ENCODE results near the gene ALDOB. TPM values are rescaled to one million over a fixed set of nuclear protein-coding genes. Genes with fewer than 3 reads are reported as not detected.

Gene ALDOB
- total RNA-seq, 1 donor from 2014 or later: not detected

GRCh38 chr9:101432740-101433139, 2.8 kb downstream of the ALDOB start:
- no peak for DNase-seq (ENCODE audit: low spot score)
- peaks cover 7% of the 10 kb centered on the region for H3K27me3 Mint-ChIP-seq (ENCODE audit: low read depth)
- H3K36me3 Mint-ChIP-seq (ENCODE audit: low read depth): no peaks in the 10 kb centered on the region
- H3K4me3 Mint-ChIP-seq (ENCODE audit: low read depth): no peak overlapping the region
- no peaks in the 10 kb centered on the region for H3K9me3 Mint-ChIP-seq
- no peak overlapping the region for H3K27ac Mint-ChIP-seq
- H3K4me1 Mint-ChIP-seq (ENCODE audit: low read depth): no peaks in the 10 kb centered on the region
- intact Hi-C loops (cut with micrococcal nuclease): no loop called here

GRCh38 chr9:101432171-101432570, 3.4 kb downstream of the ALDOB start:
- no peaks in the 10 kb centered on the region for H3K4me1 Mint-ChIP-seq (ENCODE audit: low read depth)

DNA sequence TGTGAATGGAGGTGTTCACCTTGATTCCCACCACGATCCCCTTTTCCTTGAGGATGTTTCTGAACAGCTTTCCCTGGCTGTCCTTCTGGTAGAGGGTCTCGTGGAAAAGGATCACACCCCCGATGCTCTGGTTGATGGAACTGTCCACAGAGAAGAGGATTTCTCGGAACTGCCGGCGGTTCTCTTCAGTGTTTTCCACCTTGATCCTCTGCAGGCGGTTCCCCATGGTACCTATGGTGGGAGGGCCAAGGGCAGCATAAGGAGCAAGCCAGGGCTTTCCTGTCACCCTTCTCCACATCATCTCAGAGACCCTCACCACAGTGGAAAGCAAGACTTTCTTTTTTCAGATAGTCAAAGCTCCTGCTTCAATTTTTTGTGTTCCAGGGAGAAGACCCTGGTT, 5.8 kb downstream of the ALDOB start:
- H3K4me1 Mint-ChIP-seq (ENCODE audit: low read depth): no peaks in the 10 kb centered on the region
- no peak overlapping the region for H3K4me3 Mint-ChIP-seq (ENCODE audit: low read depth)
- no peak for DNase-seq (ENCODE audit: low spot score)
- intact Hi-C loops (cut with micrococcal nuclease): no loop called here
- H3K27ac Mint-ChIP-seq: no peak overlapping the region
- no peaks in the 10 kb centered on the region for H3K36me3 Mint-ChIP-seq (ENCODE audit: low read depth)
- no peaks in the 10 kb centered on the region for H3K27me3 Mint-ChIP-seq (ENCODE audit: low read depth)
- no peaks in the 10 kb centered on the region for H3K9me3 Mint-ChIP-seq

More at GRCh38 chr9:101432171-101432570, 3.4 kb downstream of the ALDOB start:
- H3K36me3 Mint-ChIP-seq (ENCODE audit: low read depth): no peaks in the 10 kb centered on the region
- no peaks in the 10 kb centered on the region for H3K9me3 Mint-ChIP-seq
- intact Hi-C loops (cut with micrococcal nuclease): no loop called here
- no peak for DNase-seq (ENCODE audit: low spot score)
- H3K27me3 Mint-ChIP-seq (ENCODE audit: low read depth): peaks cover 7% of the 10 kb centered on the region
- no peak overlapping the region for H3K27ac Mint-ChIP-seq
- no peak overlapping the region for H3K4me3 Mint-ChIP-seq (ENCODE audit: low read depth)

DNA sequence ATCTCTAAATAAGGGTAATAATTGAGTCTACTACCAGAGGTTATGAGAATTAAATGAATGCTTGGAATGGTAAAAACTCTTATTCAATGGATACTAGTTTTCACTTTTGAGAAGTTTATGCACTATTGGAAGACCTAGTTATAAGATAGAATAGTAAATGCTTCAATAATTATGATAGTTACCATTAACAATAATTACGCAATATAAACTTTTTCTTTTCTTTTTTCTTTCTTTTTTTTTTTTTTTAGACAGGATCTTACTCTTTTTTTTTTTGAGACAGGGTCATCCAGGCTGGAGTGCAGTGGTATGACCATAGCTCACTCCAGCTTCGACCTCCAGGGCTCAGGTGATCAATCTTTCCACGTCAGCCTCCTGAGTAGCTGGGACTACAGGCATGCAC, 6.7 kb downstream of the ALDOB start:
- Mint-ChIP-seq H3K27me3 (ENCODE audit: low read depth) (peaks cover 2% of the 10 kb centered on the region), H3K4me1 (ENCODE audit: low read depth) (no peaks in the 10 kb centered on the region)
- DNase-seq (ENCODE audit: low spot score): no peak

GRCh38 chr9:101427957-101428655, 7.5 kb downstream of the ALDOB start:
- no peaks in the 10 kb centered on the region for H3K36me3 Mint-ChIP-seq (ENCODE audit: low read depth)
- H3K4me3 Mint-ChIP-seq (ENCODE audit: low read depth): no peak overlapping the region
- intact Hi-C loops (cut with micrococcal nuclease): no loop called here
- no peak for DNase-seq (ENCODE audit: low spot score)
- H3K4me1 Mint-ChIP-seq (ENCODE audit: low read depth): no peaks in the 10 kb centered on the region
- peaks cover 2% of the 10 kb centered on the region for H3K27me3 Mint-ChIP-seq (ENCODE audit: low read depth)
- H3K27ac Mint-ChIP-seq: no peak overlapping the region
- H3K9me3 Mint-ChIP-seq: peaks cover 8% of the 10 kb centered on the region

More for the DNA sequence above, 6.7 kb downstream of the ALDOB start:
- no peak overlapping the region for H3K27ac Mint-ChIP-seq
- H3K4me3 Mint-ChIP-seq (ENCODE audit: low read depth): no peak overlapping the region
- peaks cover 4% of the 10 kb centered on the region for H3K9me3 Mint-ChIP-seq
- intact Hi-C loops (cut with micrococcal nuclease): no loop called here
- H3K36me3 Mint-ChIP-seq (ENCODE audit: low read depth): no peaks in the 10 kb centered on the region

GRCh38 chr9:101427358-101427757, 8.2 kb downstream of the ALDOB start:
- intact Hi-C loops (cut with micrococcal nuclease): no loop called here

GRCh38 chr9:101421653-101422065, 13.9 kb downstream of the ALDOB start:
- Mint-ChIP-seq H3K27me3 (ENCODE audit: low read depth) (peaks cover 2% of the 10 kb centered on the region), H3K9me3 (peaks cover 32% of the 10 kb centered on the region), H3K27ac (no peak overlapping the region), H3K4me1 (ENCODE audit: low read depth) (no peaks in the 10 kb centered on the region), H3K36me3 (ENCODE audit: low read depth) (no peaks in the 10 kb centered on the region), H3K4me3 (ENCODE audit: low read depth) (no peak overlapping the region)
- DNase-seq (ENCODE audit: low spot score): no peak
- intact Hi-C loops (cut with micrococcal nuclease): no loop called here

More at GRCh38 chr9:101427358-101427757, 8.2 kb downstream of the ALDOB start:
- DNase-seq (ENCODE audit: low spot score): no peak
- Mint-ChIP-seq H3K27ac (no peak overlapping the region), H3K4me1 (ENCODE audit: low read depth) (no peaks in the 10 kb centered on the region), H3K9me3 (peaks cover 8% of the 10 kb centered on the region), H3K27me3 (ENCODE audit: low read depth) (peaks cover 2% of the 10 kb centered on the region), H3K4me3 (ENCODE audit: low read depth) (no peak overlapping the region), H3K36me3 (ENCODE audit: low read depth) (no peaks in the 10 kb centered on the region)

DNA sequence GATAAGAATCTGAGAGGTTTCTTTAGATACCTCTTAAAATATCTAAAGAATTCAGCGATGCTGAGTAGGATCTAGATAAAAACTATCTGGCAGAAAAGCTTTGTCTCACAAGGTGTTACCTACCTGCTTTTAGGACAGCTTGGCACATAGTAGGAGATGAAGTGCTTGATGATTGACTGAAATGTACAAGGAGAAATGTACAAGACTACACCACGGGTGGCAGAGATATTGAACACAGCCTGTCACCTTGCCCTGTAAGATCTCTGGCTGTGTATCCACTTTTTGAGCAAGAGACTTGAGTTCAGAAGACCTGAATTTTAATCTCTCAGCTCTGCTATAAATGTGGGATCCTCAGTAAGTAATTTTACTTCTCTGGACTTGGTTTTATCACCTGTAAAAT, 15.7 kb downstream of the ALDOB start:
- no peak overlapping the region for H3K27ac Mint-ChIP-seq
- H3K4me1 Mint-ChIP-seq (ENCODE audit: low read depth): no peaks in the 10 kb centered on the region
- H3K27me3 Mint-ChIP-seq (ENCODE audit: low read depth): peaks cover 2% of the 10 kb centered on the region
- H3K36me3 Mint-ChIP-seq (ENCODE audit: low read depth): no peaks in the 10 kb centered on the region
- H3K9me3 Mint-ChIP-seq: peaks cover 40% of the 10 kb centered on the region
- H3K4me3 Mint-ChIP-seq (ENCODE audit: low read depth): no peak overlapping the region
- intact Hi-C loops (cut with micrococcal nuclease): no loop called here
- no peak for DNase-seq (ENCODE audit: low spot score)

DNA sequence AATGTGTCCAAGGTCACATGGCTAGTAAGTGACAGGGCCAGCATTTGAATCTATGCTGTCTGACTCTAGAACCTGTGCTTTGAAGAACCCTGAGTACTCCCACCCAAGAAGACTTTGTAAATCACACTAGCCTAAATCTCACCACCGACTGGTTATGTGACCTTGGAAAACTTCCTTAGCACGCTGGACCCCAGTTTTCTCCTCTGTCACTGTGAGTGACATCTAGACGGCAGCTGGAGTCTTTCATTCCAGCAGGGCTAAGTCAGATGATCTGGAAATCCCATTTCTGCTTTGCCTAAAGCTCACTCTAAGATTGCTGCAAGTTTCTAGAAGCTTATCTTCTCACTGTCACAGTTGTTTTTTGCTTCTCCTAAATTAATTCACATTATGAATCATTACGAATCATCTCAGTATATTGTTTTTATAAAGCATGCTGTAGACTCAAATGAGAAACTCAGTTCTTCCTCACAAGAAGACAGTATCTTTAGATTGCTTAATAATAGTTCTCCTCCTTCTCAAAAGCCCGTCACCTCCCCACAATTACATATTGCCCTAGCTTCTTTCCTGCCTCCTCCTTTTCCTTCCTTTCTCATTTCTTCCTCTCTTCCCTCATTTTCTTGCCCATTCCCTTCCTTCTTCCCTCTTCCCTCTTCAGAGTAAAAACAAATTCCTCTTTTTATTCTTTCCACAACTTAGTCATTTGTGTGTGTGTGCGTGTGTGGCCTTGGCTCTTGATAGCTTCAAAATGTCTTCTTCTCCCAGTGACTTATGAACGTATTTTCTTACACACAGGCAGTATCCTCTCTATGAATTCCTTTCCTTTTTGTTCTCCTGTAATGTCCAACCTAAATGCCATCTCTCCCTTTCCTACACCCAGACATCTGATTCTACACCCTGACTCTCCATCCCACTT, 16.8 kb downstream of the ALDOB start:
- no peak for DNase-seq (ENCODE audit: low spot score)
- Mint-ChIP-seq H3K4me3 (ENCODE audit: low read depth) (no peak overlapping the region), H3K4me1 (ENCODE audit: low read depth) (no peaks in the 10 kb centered on the region), H3K27ac (no peak overlapping the region), H3K27me3 (ENCODE audit: low read depth) (no peaks in the 10 kb centered on the region), H3K9me3 (peaks cover 44% of the 10 kb centered on the region), H3K36me3 (ENCODE audit: low read depth) (peaks cover 3% of the 10 kb centered on the region)
- intact Hi-C loops (cut with micrococcal nuclease): no loop called here

DNA sequence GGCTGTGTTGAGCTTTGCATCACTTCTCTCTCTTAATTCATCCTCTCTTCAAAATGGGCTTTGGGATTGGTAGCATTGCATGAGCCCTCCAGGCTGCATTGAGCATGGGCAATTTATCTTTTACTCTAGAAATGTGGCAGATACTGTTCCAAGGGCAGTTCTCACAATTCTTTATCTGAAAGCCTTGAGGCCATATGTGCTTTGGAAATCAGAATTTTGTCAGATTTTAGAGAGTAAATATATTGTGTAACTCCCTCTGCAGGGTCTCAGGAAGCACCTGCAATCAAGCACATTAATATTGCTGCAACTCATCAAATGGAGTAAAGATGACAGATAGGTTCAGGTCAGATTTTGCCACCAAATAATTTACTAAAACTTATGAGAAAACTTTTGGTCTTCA, 17.6 kb downstream of the ALDOB start:
- no peaks in the 10 kb centered on the region for H3K27me3 Mint-ChIP-seq (ENCODE audit: low read depth)

DNA sequence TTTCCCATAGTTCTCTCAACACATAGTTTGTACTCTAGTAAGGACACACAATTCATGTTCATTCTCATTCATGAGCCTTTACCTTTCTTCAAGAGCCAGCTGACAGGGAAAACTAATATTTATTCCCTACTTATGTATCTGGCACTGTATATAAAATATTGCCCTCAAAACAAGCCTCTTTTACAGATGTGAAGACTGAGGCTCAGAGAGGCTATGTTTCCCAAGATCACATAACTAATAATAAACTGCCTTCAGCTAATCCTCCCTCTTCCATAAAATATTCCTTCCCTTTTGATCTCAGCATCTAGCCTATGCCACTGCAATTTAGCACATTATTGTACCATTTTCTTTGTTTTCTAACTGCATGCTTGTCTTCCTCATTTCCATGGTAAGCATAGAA, 18.2 kb downstream of the ALDOB start:
- peaks cover 54% of the 10 kb centered on the region for H3K9me3 Mint-ChIP-seq
- no peak overlapping the region for H3K4me3 Mint-ChIP-seq (ENCODE audit: low read depth)
- no peak overlapping the region for H3K27ac Mint-ChIP-seq
- H3K27me3 Mint-ChIP-seq (ENCODE audit: low read depth): no peaks in the 10 kb centered on the region
- DNase-seq (ENCODE audit: low spot score): no peak
- no peaks in the 10 kb centered on the region for H3K4me1 Mint-ChIP-seq (ENCODE audit: low read depth)
- H3K36me3 Mint-ChIP-seq (ENCODE audit: low read depth): peaks cover 15% of the 10 kb centered on the region
- intact Hi-C loops (cut with micrococcal nuclease): no loop called here

More for the DNA sequence above, 17.6 kb downstream of the ALDOB start:
- Mint-ChIP-seq H3K4me3 (ENCODE audit: low read depth) (no peak overlapping the region), H3K36me3 (ENCODE audit: low read depth) (peaks cover 9% of the 10 kb centered on the region), H3K27ac (no peak overlapping the region), H3K9me3 (peaks cover 48% of the 10 kb centered on the region), H3K4me1 (ENCODE audit: low read depth) (no peaks in the 10 kb centered on the region)
- intact Hi-C loops (cut with micrococcal nuclease): no loop called here
- DNase-seq (ENCODE audit: low spot score): no peak

DNA sequence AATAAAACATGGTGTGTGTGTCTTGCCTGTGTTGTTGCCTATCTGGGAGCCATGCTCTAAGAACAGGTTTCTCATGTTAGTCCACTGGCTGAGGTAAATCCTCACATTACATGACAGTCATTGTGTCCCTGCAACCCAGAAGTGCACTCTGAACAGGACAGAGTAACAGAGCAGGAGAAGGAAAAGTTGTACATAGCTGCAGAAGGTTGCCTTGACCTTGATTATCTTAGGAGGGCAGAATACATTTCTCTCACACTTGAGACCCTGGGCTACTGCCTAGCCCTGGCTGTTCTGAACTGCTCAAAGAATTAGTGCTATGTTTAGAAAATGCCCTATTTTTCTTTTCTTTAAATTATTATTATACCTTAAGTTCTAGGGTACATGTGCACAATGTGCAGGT, 20.0 kb downstream of the ALDOB start:
- no peak overlapping the region for H3K27ac Mint-ChIP-seq
- no peaks in the 10 kb centered on the region for H3K4me1 Mint-ChIP-seq (ENCODE audit: low read depth)
- H3K27me3 Mint-ChIP-seq (ENCODE audit: low read depth): no peaks in the 10 kb centered on the region
- peaks cover 63% of the 10 kb centered on the region for H3K9me3 Mint-ChIP-seq
- no peak overlapping the region for H3K4me3 Mint-ChIP-seq (ENCODE audit: low read depth)
- peaks cover 17% of the 10 kb centered on the region for H3K36me3 Mint-ChIP-seq (ENCODE audit: low read depth)
- no peak for DNase-seq (ENCODE audit: low spot score)
- intact Hi-C loops (cut with micrococcal nuclease): no loop called here

GRCh38 chr9:101414839-101415238, 20.7 kb downstream of the ALDOB start:
- peaks cover 67% of the 10 kb centered on the region for H3K9me3 Mint-ChIP-seq
- H3K36me3 Mint-ChIP-seq (ENCODE audit: low read depth): peaks cover 21% of the 10 kb centered on the region
- no peaks in the 10 kb centered on the region for H3K27me3 Mint-ChIP-seq (ENCODE audit: low read depth)
- H3K4me3 Mint-ChIP-seq (ENCODE audit: low read depth): no peak overlapping the region
- DNase-seq (ENCODE audit: low spot score): no peak
- no peaks in the 10 kb centered on the region for H3K4me1 Mint-ChIP-seq (ENCODE audit: low read depth)
- H3K27ac Mint-ChIP-seq: no peak overlapping the region
- intact Hi-C loops (cut with micrococcal nuclease): no loop called here
